HCT116 (cell line): ENCODE results near the gene KRTAP25-1.

ENCODE experiments used
- CBX3 ChIP-seq: IDR thresholded peaks from 2 replicates; pipeline ENCODE4 v1.6.1; 2012; ENCODE audit warnings: low read depth
- CEBPB ChIP-seq: IDR thresholded peaks from 2 replicates; pipeline ENCODE4 v1.6.1; 2012; ENCODE audit warnings: low read depth
- CTCF ChIP-seq, 3 experiments: fragments of 200-600 bp in 1 of 3; sonication (generic) in 1 of 3; IDR thresholded peaks in 2 of 3; conservative IDR thresholded peaks in 1 of 3; 2 replicates each; pipeline ENCODE4 v1.5.1; 2012 to 2017; ENCODE audit warnings: low read depth in 2 of 3, low read length in 2 of 3, antibody characterized with exemption in 1 of 3, borderline replicate concordance in 1 of 3, control low read depth in 1 of 3, mild to moderate bottlenecking in 1 of 3, mixed read lengths in 1 of 3, mixed run types in 1 of 3, moderate library complexity in 1 of 3; ENCODE audit not compliant: insufficient read depth in 1 of 3
- EZH2 ChIP-seq: fragments of 200-600 bp; sonication (generic); IDR thresholded peaks from 2 replicates; pipeline ENCODE4 v1.6.1; 2017; ENCODE audit warnings: antibody characterized with exemption, mixed run types
- JUND ChIP-seq: IDR thresholded peaks from 2 replicates; pipeline ENCODE4 v1.6.1; 2012
- MAX ChIP-seq: IDR thresholded peaks from 2 replicates; pipeline ENCODE4 v1.6.1; 2012
- POLR2A ChIP-seq: IDR thresholded peaks from 2 replicates; pipeline ENCODE4 v1.7.0; 2011; ENCODE audit warnings: borderline replicate concordance; ENCODE audit not compliant: insufficient read depth, insufficient read length; ENCODE audit errors: extremely low read depth
- POLR2AphosphoS5 ChIP-seq: IDR thresholded peaks from 2 replicates; pipeline ENCODE4 v1.6.1; 2011; ENCODE audit warnings: mild to moderate bottlenecking, low read depth, low read length, moderate library complexity
- REST ChIP-seq: IDR thresholded peaks from 2 replicates; pipeline ENCODE4 v1.6.1; 2012; ENCODE audit warnings: low read depth
- SRF ChIP-seq: IDR thresholded peaks from 2 replicates; pipeline ENCODE4 v1.6.1; 2012; ENCODE audit warnings: low read depth
- TCF7L2 ChIP-seq: IDR thresholded peaks from 2 replicates; pipeline ENCODE4 v1.7.0; 2011; ENCODE audit warnings: borderline replicate concordance, inconsistent platforms; ENCODE audit not compliant: insufficient read depth, insufficient read length; ENCODE audit errors: extremely low read depth
- YY1 ChIP-seq: IDR thresholded peaks from 2 replicates; pipeline ENCODE4 v1.6.1; 2011; ENCODE audit warnings: low read length, low read depth, moderate library complexity, mild to moderate bottlenecking; ENCODE audit not compliant: insufficient replicate concordance; ENCODE audit errors: extremely low read depth
- ZBTB33 ChIP-seq: IDR thresholded peaks from 2 replicates; pipeline ENCODE4 v1.6.1; 2011; ENCODE audit warnings: mild to moderate bottlenecking, low read length, moderate library complexity; ENCODE audit not compliant: insufficient replicate concordance; ENCODE audit errors: extremely low read depth

GRCh38 chr21:30251781-30252180 lies 37.5 kb downstream of the KRTAP25-1 start:
- TF ChIP-seq MAX (no peak), EZH2 (no peak), YY1 (no peak), CTCF (IDR thresholded peaks at IDR 0.05 in 2 of 3, conservative IDR thresholded peaks at IDR 0.05 in 1 of 3; ENCODE audit: borderline replicate concordance in 1 of 3, insufficient read depth in 1 of 3, low read depth in 2 of 3, low read length in 2 of 3) (no peak), JUND (no peak), CEBPB (no peak), CBX3 (no peak), REST (no peak), POLR2A (no peak), SRF (no peak), TCF7L2 (no peak), POLR2AphosphoS5 (no peak), ZBTB33 (no peak)
